Activated CD4-positive, alpha-beta T cell treated with anti-CD3 and anti-CD28 coated beads, Interleukin-2, amount 10 ng/mL, durations not matched to agents 24 days and 14 days (primary cell): ENCODE data around the gene SMPD2. TPM values are rescaled to one million over a fixed set of nuclear protein-coding genes. Genes with fewer than 3 reads are reported as not detected.

Experiments used
- DNase-seq: peaks from one replicate; pipeline ENCODE4 v3.0.0; 2022
- H3K27ac Mint-ChIP-seq: one replicate; pipeline ENCODE4 v1.8.0; 2022; ENCODE audit warnings: mild to moderate bottlenecking, mixed read lengths
- H3K27me3 Mint-ChIP-seq: one replicate; pipeline ENCODE4 v1.8.0; 2022; ENCODE audit warnings: mixed read lengths
- H3K36me3 Mint-ChIP-seq: one replicate; pipeline ENCODE4 v1.8.0; 2022; ENCODE audit warnings: low read depth, mild to moderate bottlenecking, mixed read lengths
- H3K4me1 Mint-ChIP-seq: one replicate; pipeline ENCODE4 v1.8.0; 2021; ENCODE audit warnings: mixed read lengths
- H3K4me3 Mint-ChIP-seq: one replicate; pipeline ENCODE4 v1.8.0; 2022; ENCODE audit warnings: mild to moderate bottlenecking, moderate library complexity, mixed read lengths
- H3K9me3 Mint-ChIP-seq: one replicate; pipeline ENCODE4 v1.8.0; 2021; ENCODE audit warnings: mixed read lengths
- intact Hi-C: fragments of 100-400 bp; cut with micrococcal nuclease; formaldehyde crosslinking; loops from one replicate; pipeline ENCODE4 v1.15.1; 2023
- total RNA-seq: library from RNA; stranded (reverse); gene quantifications from 2 replicates; pipeline ENCODE4 v1.2.3, GENCODE V29; 2022

The SMPD2 gene
- total RNA-seq, 1 donor from 2014 or later, result 20.5 TPM

- DNase-seq, result no peak
- Mint-ChIP-seq H3K27me3 (no peaks in the 10 kb centered on the region), H3K9me3 (no peaks in the 10 kb centered on the region), H3K36me3 (peaks cover 43% of the 10 kb centered on the region), H3K4me3 (no peak overlapping the region), H3K27ac (no peak overlapping the region), H3K4me1 (peaks cover 43% of the 10 kb centered on the region)
- intact Hi-C loops, result loop anchor here (10.0 kb wide), 1 partner anchor 244 kb away; the partner anchor contains the start of genes AK9 and FIG4
Measured at GRCh38 chr6:109450801-109451200, 10.3 kb downstream of the SMPD2 start.

DNA sequence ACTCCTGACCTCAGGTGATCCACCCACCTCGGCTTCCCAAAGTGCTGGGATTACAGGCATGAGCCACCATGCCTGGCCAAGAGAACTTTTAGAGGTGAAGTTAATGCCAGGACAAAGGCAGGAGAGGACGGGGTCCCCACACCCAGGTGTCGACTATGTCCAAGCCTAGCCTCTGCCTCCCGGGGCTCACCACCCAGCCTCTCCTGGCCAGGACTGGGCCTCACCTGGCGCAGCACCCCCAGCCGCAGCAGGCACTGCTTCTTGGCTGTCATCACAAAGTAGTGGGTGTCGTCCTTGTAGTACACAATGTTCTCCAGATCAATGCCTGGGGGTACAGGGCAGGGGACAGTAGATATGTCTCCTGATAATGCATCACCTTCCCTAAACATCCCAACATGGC is 10.9 kb downstream of the SMPD2 start:
- Mint-ChIP-seq H3K27me3 (no peaks in the 10 kb centered on the region), H3K4me1 (peaks cover 45% of the 10 kb centered on the region), H3K9me3 (no peaks in the 10 kb centered on the region), H3K27ac (no peak overlapping the region), H3K36me3 (peaks cover 41% of the 10 kb centered on the region), H3K4me3 (no peak overlapping the region)
- intact Hi-C loops, result loop anchor here (10.0 kb wide), 1 partner anchor 243 kb away; the partner anchor contains the start of genes AK9 and FIG4
- DNase-seq, result no peak

DNA sequence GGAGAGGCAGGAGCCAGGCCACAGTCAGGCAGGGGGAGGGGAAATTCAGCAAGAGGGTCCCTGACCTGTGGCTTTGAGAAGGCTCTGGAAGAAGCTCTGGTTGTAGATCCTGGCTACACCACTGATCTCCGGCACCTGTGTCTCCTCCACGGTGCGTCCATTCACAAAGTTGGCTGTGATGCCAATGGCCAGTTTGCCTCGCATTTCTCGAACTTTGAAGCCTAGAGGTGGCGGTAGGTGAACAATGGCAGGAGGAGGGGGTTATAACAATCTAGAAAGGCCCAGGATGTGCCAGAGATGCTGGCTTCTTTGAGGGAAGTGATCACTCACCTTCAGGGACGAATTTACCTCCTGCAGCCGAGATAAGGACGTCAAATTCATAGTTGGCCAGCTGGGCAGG is 11.7 kb downstream of the SMPD2 start:
- intact Hi-C loops, result loop anchor here (10.0 kb wide), 1 partner anchor 243 kb away; the partner anchor contains the start of genes AK9 and FIG4
- H3K9me3 Mint-ChIP-seq, result no peaks in the 10 kb centered on the region
- no peak overlapping the region for H3K4me3 Mint-ChIP-seq
- no peak for DNase-seq
- H3K27ac Mint-ChIP-seq, result no peak overlapping the region
- H3K36me3 Mint-ChIP-seq, result peaks cover 37% of the 10 kb centered on the region
- H3K4me1 Mint-ChIP-seq, result peaks cover 51% of the 10 kb centered on the region
- H3K27me3 Mint-ChIP-seq, result no peaks in the 10 kb centered on the region

GRCh38 chr6:109453156-109453555 is 12.6 kb downstream of the SMPD2 start:
- H3K27me3 Mint-ChIP-seq, result no peaks in the 10 kb centered on the region
- no peak overlapping the region for H3K27ac Mint-ChIP-seq
- intact Hi-C loops, result loop anchor here (10.0 kb wide), 1 partner anchor 242 kb away; the partner anchor contains the start of genes AK9 and FIG4
- peaks cover 34% of the 10 kb centered on the region for H3K36me3 Mint-ChIP-seq
- H3K9me3 Mint-ChIP-seq, result no peaks in the 10 kb centered on the region
- no peak for DNase-seq
- peaks cover 58% of the 10 kb centered on the region for H3K4me1 Mint-ChIP-seq
- peak overlapping the region; percentile 98 for H3K4me3 Mint-ChIP-seq

DNA sequence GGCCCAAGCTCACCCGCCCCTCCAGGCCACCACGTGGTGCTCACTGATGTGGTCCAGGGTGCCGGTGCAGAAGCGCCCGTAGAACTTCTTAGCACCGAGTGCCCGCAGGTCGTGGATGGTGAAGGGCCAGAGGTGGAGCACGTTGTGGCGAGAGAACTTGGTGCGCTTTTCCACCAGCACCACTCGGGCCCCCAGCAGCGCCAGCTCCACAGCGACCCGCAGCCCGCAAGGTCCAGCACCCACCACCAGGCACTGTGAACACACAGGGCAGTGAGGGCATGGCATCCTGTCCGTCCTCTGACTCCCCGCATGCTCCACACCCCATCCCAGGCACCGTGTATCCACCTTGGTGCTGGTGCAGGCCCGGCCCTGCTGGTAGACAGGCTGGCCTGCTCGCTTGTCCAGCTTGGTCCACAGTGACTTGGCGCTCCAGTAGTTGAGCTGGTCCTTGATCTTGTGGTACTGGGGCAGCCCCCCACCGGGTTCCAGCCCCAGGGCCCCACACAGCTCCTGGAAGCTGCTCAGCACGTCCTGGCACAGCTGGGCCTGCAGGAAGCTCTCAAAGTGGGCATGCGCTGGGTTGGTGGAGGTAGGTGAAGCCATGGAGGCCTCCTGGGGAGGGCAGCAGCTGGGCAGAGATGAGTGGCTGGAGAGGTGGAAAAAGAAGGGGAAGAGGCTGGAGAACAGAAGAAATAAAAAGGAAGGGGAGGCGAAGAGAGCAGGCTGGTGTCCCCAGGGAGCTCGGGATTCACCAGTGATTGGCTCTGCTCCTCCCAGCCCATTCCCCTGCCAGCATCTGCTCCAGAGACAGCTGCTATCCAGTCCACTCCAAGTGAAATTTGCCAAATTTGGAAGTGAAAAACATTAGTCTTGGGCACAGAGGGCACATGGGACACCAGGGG is 13.3 kb downstream of the SMPD2 start:
- Mint-ChIP-seq H3K27ac (peak overlapping the region; percentile 95), H3K27me3 (no peaks in the 10 kb centered on the region), H3K4me3 (peak overlapping the region; percentile 98), H3K36me3 (peaks cover 33% of the 10 kb centered on the region), H3K9me3 (no peaks in the 10 kb centered on the region), H3K4me1 (peaks cover 60% of the 10 kb centered on the region)
- no peak for DNase-seq
- intact Hi-C loops, result loop anchor here (1.0 to 10.0 kb wide), 3 partner anchors 13 to 241 kb away; partner anchors contain the start of genes AK9, CD164 and FIG4

GRCh38 chr6:109454496-109455436 is 14.2 kb downstream of the SMPD2 start:
- no peaks in the 10 kb centered on the region for H3K27me3 Mint-ChIP-seq
- peaks cover 64% of the 10 kb centered on the region for H3K4me1 Mint-ChIP-seq
- peaks cover 37% of the 10 kb centered on the region for H3K36me3 Mint-ChIP-seq
- peak overlapping the region; percentile 98 for H3K4me3 Mint-ChIP-seq
- intact Hi-C loops, result loop anchor here (1.0 to 10.0 kb wide), 5 partner anchors 13 to 357 kb away; partner anchors contain the start of genes AK9, CD164, CEP57L1 and FIG4
- DNase-seq, result peak; percentile 90
- H3K27ac Mint-ChIP-seq, result peak overlapping the region; percentile 95
- H3K9me3 Mint-ChIP-seq, result no peaks in the 10 kb centered on the region

GRCh38 chr6:109455437-109456110 is 15.1 kb downstream of the SMPD2 start, which contains the start of gene MICAL1:
Gene MICAL1, minus strand, starts transcription at chr6:109455772. Its CDS starts 1,576 bp downstream, at chr6:109454196.
- intact Hi-C loops, result loop anchor here (1.0 to 10.0 kb wide), 4 partner anchors 28 to 358 kb away; partner anchors contain the start of genes AK9, CD164, CEP57L1 and FIG4
- H3K27me3 Mint-ChIP-seq, result no peaks in the 10 kb centered on the region
- H3K9me3 Mint-ChIP-seq, result no peaks in the 10 kb centered on the region
- H3K27ac Mint-ChIP-seq, result peak within 1 kb of the TSS; percentile 95
- peak; percentile 93 for DNase-seq
- H3K4me3 Mint-ChIP-seq, result peak within 1 kb of the TSS; percentile 98
- H3K36me3 Mint-ChIP-seq, result peaks cover 37% of the 10 kb centered on the region
- peaks cover 62% of the 10 kb centered on the region for H3K4me1 Mint-ChIP-seq

DNA sequence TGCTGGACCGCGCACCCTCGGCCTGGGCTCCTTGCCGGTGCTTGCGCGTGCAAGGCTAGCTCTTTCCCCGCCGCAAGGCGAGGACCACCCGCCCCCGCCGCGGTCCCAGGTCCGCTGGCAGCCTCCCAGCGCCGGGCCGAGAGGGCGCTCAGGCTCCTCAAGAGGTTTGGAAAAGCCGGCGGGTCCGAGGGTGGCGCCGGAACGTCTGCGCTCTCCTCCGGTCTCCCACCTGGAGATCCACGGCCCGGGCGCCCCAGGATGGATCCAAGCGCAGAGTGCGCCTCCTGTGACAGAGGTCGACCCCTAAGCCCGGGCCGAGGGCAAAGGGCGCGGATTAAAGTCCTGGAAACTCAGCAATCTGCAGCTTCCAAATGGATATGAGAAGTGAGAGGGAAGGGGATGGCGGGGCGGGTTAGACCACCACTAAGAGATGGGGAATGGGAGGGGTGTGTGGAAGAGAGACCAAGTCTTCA is 15.6 kb downstream of the SMPD2 start:
- intact Hi-C loops, result loop anchor here (5.0 to 10.0 kb wide), 2 partner anchors 239 to 359 kb away; partner anchors contain the start of genes AK9, CEP57L1 and FIG4
- Mint-ChIP-seq H3K4me3 (peak overlapping the region; percentile 39), H3K27ac (no peak overlapping the region), H3K4me1 (peaks cover 59% of the 10 kb centered on the region), H3K9me3 (no peaks in the 10 kb centered on the region), H3K36me3 (peaks cover 37% of the 10 kb centered on the region), H3K27me3 (no peaks in the 10 kb centered on the region)
- peak; percentile 58 for DNase-seq

DNA sequence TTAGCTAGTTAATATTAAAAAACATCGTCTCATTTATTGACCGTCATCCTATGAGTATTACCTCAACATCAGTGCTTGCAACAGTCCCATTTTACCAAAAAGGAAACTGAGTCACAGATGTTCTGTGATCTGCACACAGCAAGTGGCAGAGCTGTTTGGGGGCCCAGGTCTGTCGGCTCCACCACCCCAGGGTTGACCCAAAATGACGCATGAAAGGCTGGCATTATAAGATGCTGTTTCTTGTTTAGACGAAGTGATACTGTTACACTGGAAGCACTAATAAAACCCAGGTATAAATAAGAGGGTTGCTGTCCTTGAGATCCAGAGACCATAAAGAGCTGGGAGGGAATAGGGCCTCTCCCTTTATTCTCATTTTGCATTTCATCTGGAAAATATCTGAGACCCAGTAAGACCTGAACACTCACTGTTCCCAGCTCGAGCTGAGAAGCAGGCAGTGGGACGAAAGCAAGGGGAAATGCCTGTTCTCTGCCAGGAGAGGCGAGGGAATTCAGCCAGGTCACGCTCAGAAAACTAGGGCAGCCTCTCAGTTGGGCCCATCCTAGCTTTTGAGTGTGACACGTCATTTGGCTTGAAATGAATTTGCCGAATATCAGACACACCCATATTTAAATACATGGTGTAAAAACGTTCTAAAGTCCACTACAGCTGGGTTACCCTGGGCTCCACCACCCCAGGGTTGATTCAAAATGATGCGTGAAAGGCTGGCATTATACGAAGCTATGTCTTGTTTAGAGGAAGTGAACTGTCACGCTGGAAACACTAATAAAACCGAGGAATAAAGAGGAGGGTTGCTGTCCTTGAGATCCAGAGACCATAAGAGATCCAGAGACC is 16.4 kb downstream of the SMPD2 start:
- Mint-ChIP-seq H3K36me3 (peaks cover 40% of the 10 kb centered on the region), H3K9me3 (peaks cover 3% of the 10 kb centered on the region), H3K4me1 (peaks cover 59% of the 10 kb centered on the region), H3K27ac (peak overlapping the region; percentile 67), H3K27me3 (no peaks in the 10 kb centered on the region), H3K4me3 (peak overlapping the region; percentile 28)
- intact Hi-C loops, result loop anchor here (5.0 to 10.0 kb wide), 2 partner anchors 238 to 360 kb away; partner anchors contain the start of genes AK9, CEP57L1 and FIG4
- peak; percentile 60 for DNase-seq

DNA sequence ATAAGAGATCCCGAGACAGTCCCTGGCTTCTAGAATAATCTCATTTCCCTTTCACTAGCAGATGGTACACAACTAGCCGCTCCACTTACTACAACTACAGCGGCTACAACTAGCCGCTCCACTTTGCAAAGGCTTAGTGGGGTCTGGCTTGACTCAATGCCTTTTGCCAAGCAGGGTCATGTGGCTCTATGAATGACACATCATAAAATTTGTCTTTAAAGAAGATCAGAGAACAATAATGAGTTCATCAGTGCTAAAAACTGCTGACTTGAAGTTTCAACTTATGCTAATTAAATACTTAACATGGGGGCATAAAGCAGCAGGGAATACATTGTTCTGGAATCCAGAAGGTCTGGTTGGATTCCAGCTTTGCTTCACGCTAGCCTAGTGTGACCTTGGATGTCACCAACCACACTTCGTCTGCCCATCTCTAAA is 17.1 kb downstream of the SMPD2 start:
- peaks cover 59% of the 10 kb centered on the region for H3K4me1 Mint-ChIP-seq
- H3K27ac Mint-ChIP-seq, result peak overlapping the region; percentile 67
- DNase-seq, result no peak

GRCh38 chr6:109458774-109459531 is 18.4 kb downstream of the SMPD2 start:
- Mint-ChIP-seq H3K4me1 (peaks cover 56% of the 10 kb centered on the region), H3K4me3 (peak overlapping the region; percentile 11), H3K9me3 (peaks cover 5% of the 10 kb centered on the region), H3K27me3 (no peaks in the 10 kb centered on the region), H3K36me3 (peaks cover 41% of the 10 kb centered on the region), H3K27ac (peak overlapping the region; percentile 77)
- DNase-seq, result peak; percentile 83
- intact Hi-C loops, result loop anchor here (1.0 to 10.0 kb wide), 3 partner anchors 20 to 362 kb away; partner anchors contain the start of genes AK9, CEP57L1 and FIG4

More for the DNA sequence above, 17.1 kb downstream of the SMPD2 start:
- peaks cover 40% of the 10 kb centered on the region for H3K36me3 Mint-ChIP-seq
- H3K27me3 Mint-ChIP-seq, result no peaks in the 10 kb centered on the region
- peak overlapping the region; percentile 28 for H3K4me3 Mint-ChIP-seq
- intact Hi-C loops, result loop anchor here (5.0 to 10.0 kb wide), 2 partner anchors 237 to 360 kb away; partner anchors contain the start of genes AK9, CEP57L1 and FIG4
- peaks cover 5% of the 10 kb centered on the region for H3K9me3 Mint-ChIP-seq
